ENCODE measurements around the gene SUCLG1.
A peak's percentile ranks its signal among the peaks of the same experiment; 100 is the strongest.

SUCLG1 gene

GRCh38 chr2:84424152-84424551 is 34.9 kb downstream of the SUCLG1 start:
- TF ChIP-seq EZH2phosphoT487 (IDR thresholded peaks at IDR 0.05; ENCODE audit: low read depth) (no peak), CTCF (IDR thresholded peaks at IDR 0.05; ENCODE audit: low read depth, low read length) (peak; percentile 49)
- H3K4me3 ChIP-seq (ENCODE audit: low read length): no peak overlapping the region
- no peak overlapping the region for H2AFZ ChIP-seq (ENCODE audit: low read depth, low read length)
- no peaks in the 10 kb centered on the region for H4K20me1 ChIP-seq (ENCODE audit: insufficient read depth, low read length)
- peaks cover 22% of the 10 kb centered on the region for H3K4me1 ChIP-seq (ENCODE audit: low read length)
- no peaks in the 10 kb centered on the region for H3K9me3 ChIP-seq (ENCODE audit: insufficient read depth, low read length)
- no peak overlapping the region for H3K4me2 ChIP-seq (ENCODE audit: low read length)
- H3K36me3 ChIP-seq (replicated peaks; ENCODE audit: low read depth, low read length): peaks cover 24% of the 10 kb centered on the region
- H3K79me2 ChIP-seq (ENCODE audit: low read length): no peaks in the 10 kb centered on the region
- no peak overlapping the region for H3K27ac ChIP-seq (ENCODE audit: low read length)
- no peaks in the 10 kb centered on the region for H3K27me3 ChIP-seq (ENCODE audit: low read depth, low read length)
- no peak overlapping the region for H3K9ac ChIP-seq (ENCODE audit: low read length)

GRCh38 chr2:84421791-84422190 is 37.3 kb downstream of the SUCLG1 start:
- Histone ChIP-seq H3K4me2 (ENCODE audit: low read length) (no peak overlapping the region), H3K27ac (ENCODE audit: low read length) (no peak overlapping the region), H3K36me3 (replicated peaks; ENCODE audit: low read depth, low read length) (peaks cover 12% of the 10 kb centered on the region), H3K79me2 (ENCODE audit: low read length) (no peaks in the 10 kb centered on the region), H3K27me3 (ENCODE audit: low read depth, low read length) (no peaks in the 10 kb centered on the region), H2AFZ (ENCODE audit: low read depth, low read length) (no peak overlapping the region), H3K9me3 (ENCODE audit: insufficient read depth, low read length) (no peaks in the 10 kb centered on the region), H3K4me1 (ENCODE audit: low read length) (peaks cover 10% of the 10 kb centered on the region), H3K9ac (ENCODE audit: low read length) (no peak overlapping the region), H4K20me1 (ENCODE audit: insufficient read depth, low read length) (no peaks in the 10 kb centered on the region), H3K4me3 (ENCODE audit: low read length) (no peak overlapping the region)
- no peak for TF ChIP-seq EZH2phosphoT487 (IDR thresholded peaks at IDR 0.05; ENCODE audit: low read depth)
- TF ChIP-seq CTCF (IDR thresholded peaks at IDR 0.05; ENCODE audit: low read depth, low read length): no peak

- no peak overlapping the region for H3K4me2 ChIP-seq (ENCODE audit: low read length)
- no peak overlapping the region for H3K4me3 ChIP-seq (ENCODE audit: low read length)
- H4K20me1 ChIP-seq (ENCODE audit: insufficient read depth, low read length): no peaks in the 10 kb centered on the region
- H3K9me3 ChIP-seq (ENCODE audit: insufficient read depth, low read length): no peaks in the 10 kb centered on the region
- H3K9ac ChIP-seq (ENCODE audit: low read length): no peak overlapping the region
- H3K27ac ChIP-seq (ENCODE audit: low read length): no peak overlapping the region
- H3K4me1 ChIP-seq (ENCODE audit: low read length): peaks cover 10% of the 10 kb centered on the region
- H3K36me3 ChIP-seq (replicated peaks; ENCODE audit: low read depth, low read length): peaks cover 12% of the 10 kb centered on the region
- H3K79me2 ChIP-seq (ENCODE audit: low read length): no peaks in the 10 kb centered on the region
- H3K27me3 ChIP-seq (ENCODE audit: low read depth, low read length): no peaks in the 10 kb centered on the region
- no peak overlapping the region for H2AFZ ChIP-seq (ENCODE audit: low read depth, low read length)
- TF ChIP-seq CTCF (IDR thresholded peaks at IDR 0.05; ENCODE audit: low read depth, low read length): no peak
- TF ChIP-seq EZH2phosphoT487 (IDR thresholded peaks at IDR 0.05; ENCODE audit: low read depth): no peak
These were observed 37.9 kb downstream of the SUCLG1 start for GRCh38 chr2:84421197-84421596.

GRCh38 chr2:84417453-84418145 is 41.5 kb downstream of the SUCLG1 start:
- H3K27ac ChIP-seq (ENCODE audit: low read length): no peak overlapping the region
- H3K9ac ChIP-seq (ENCODE audit: low read length): no peak overlapping the region
- no peaks in the 10 kb centered on the region for H3K27me3 ChIP-seq (ENCODE audit: low read depth, low read length)
- no peaks in the 10 kb centered on the region for H3K36me3 ChIP-seq (replicated peaks; ENCODE audit: low read depth, low read length)
- TF ChIP-seq EZH2phosphoT487 (IDR thresholded peaks at IDR 0.05; ENCODE audit: low read depth) (no peak), CTCF (IDR thresholded peaks at IDR 0.05; ENCODE audit: low read depth, low read length) (no peak)
- H3K4me2 ChIP-seq (ENCODE audit: low read length): no peak overlapping the region
- no peaks in the 10 kb centered on the region for H3K79me2 ChIP-seq (ENCODE audit: low read length)
- no peaks in the 10 kb centered on the region for H3K9me3 ChIP-seq (ENCODE audit: insufficient read depth, low read length)
- no peaks in the 10 kb centered on the region for H3K4me1 ChIP-seq (ENCODE audit: low read length)
- no peak overlapping the region for H3K4me3 ChIP-seq (ENCODE audit: low read length)
- no peaks in the 10 kb centered on the region for H4K20me1 ChIP-seq (ENCODE audit: insufficient read depth, low read length)
- H2AFZ ChIP-seq (ENCODE audit: low read depth, low read length): no peak overlapping the region
